Activated CD8-positive, alpha-beta memory T cell treated with anti-CD3 and anti-CD28 coated beads, Interleukin-2, amount 10 ng/mL, durations not matched to agents 7 days and 5 days (primary cell): ENCODE measurements around the gene WWTR1. TPM values are rescaled to one million over a fixed set of nuclear protein-coding genes. Genes with fewer than 3 reads are reported as not detected.

Experiments
- ATAC-seq: fragments of 150-1000 bp; cut with Tn5 transposase; one replicate; pipeline ENCODE4 v1.10.0; 2021; ENCODE audit warnings: moderate library complexity
- CTCF ChIA-PET: fragments of 350-600 bp; sonication (Branson Sonifier 250); formaldehyde crosslinking; loops from one replicate; lab custom pipeline; 2021; ENCODE audit warnings: antibody characterized with exemption; lab: Charles Lee
- DNase-seq: peaks from one replicate; pipeline ENCODE4 v3.0.0-alpha.2; 2020
- H3K27ac Mint-ChIP-seq: one replicate; pipeline ENCODE4 v1.8.0; 2021; ENCODE audit warnings: mild to moderate bottlenecking, mixed read lengths
- H3K27me3 Mint-ChIP-seq: one replicate; pipeline ENCODE4 v1.8.0; 2021; ENCODE audit warnings: mixed read lengths
- H3K36me3 Mint-ChIP-seq: one replicate; pipeline ENCODE4 v1.8.0; 2021; ENCODE audit warnings: mild to moderate bottlenecking, mixed read lengths
- H3K4me1 Mint-ChIP-seq: one replicate; pipeline ENCODE4 v1.8.0; 2021; ENCODE audit warnings: mixed read lengths
- H3K4me3 Mint-ChIP-seq: one replicate; pipeline ENCODE4 v1.8.0; 2021; ENCODE audit warnings: mild to moderate bottlenecking, moderate library complexity, mixed read lengths
- H3K9me3 Mint-ChIP-seq: one replicate; pipeline ENCODE4 v1.8.0; 2022; ENCODE audit warnings: low read depth, mixed read lengths
- total RNA-seq, 2 experiments: library from RNA; stranded (reverse); gene quantifications; one replicate each; pipeline ENCODE4 v1.2.3, GENCODE V29; 2021

WWTR1 gene
- total RNA-seq, 2 experiments from 2014 or later = 1.8 to 3.8 TPM

GRCh38 chr3:149495581-149496125 lies 162.2 kb downstream of the WWTR1 start:
- ATAC-seq = no peak
- H3K4me3 Mint-ChIP-seq = no peak overlapping the region
- CTCF ChIA-PET = interaction anchor here (1.1 to 1.6 kb wide), 3 partner anchors 12 to 312 kb away, joined by 3 to 5 read pairs (median 4); no protein-coding TSS in a partner anchor

DNA sequence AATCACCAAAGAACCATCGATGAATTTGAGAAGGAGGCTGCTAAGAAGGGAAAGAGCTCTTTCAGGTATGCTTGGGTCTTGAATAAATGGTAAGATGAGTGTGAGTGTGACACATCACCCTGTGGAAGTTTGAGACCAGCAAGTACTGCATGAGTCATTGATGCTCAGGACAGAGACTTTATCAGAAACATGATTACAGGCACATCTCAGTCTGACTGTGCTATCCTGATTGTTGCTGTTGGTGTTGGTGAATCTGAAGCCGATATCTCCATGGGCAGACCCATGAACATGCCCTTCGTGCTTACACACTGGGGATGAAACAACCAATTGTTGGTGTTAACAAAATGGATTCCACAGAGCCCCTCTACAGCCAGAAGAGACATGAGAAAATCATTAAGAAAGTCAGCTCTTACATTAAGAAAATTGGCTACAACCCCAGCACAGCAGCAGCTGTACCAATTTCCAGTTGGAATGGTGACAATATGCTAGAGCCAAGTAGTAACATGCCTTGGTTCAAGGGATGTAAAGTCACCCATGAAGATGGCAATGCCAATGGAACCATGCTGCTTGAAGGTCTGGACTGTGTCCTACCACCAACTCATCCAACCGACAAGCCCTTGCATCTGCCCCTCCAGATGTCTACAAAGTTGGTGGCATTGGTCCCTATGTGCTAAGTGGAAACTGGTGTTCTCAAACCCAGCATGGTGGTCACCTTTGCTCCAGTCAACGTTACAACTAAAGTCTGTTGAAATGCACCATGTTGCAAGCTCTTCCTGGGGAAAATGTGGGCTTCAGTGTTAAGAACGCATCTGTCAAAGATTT lies 162.9 kb downstream of the WWTR1 start:
- ATAC-seq = no peak

More at GRCh38 chr3:149495581-149496125, 162.2 kb downstream of the WWTR1 start:
- no peak overlapping the region for H3K27ac Mint-ChIP-seq
- H3K9me3 Mint-ChIP-seq = no peaks in the 10 kb centered on the region
- H3K4me1 Mint-ChIP-seq = no peaks in the 10 kb centered on the region
- peaks cover 20% of the 10 kb centered on the region for H3K27me3 Mint-ChIP-seq
- no peak for DNase-seq
- H3K36me3 Mint-ChIP-seq = peaks cover 1% of the 10 kb centered on the region

DNA sequence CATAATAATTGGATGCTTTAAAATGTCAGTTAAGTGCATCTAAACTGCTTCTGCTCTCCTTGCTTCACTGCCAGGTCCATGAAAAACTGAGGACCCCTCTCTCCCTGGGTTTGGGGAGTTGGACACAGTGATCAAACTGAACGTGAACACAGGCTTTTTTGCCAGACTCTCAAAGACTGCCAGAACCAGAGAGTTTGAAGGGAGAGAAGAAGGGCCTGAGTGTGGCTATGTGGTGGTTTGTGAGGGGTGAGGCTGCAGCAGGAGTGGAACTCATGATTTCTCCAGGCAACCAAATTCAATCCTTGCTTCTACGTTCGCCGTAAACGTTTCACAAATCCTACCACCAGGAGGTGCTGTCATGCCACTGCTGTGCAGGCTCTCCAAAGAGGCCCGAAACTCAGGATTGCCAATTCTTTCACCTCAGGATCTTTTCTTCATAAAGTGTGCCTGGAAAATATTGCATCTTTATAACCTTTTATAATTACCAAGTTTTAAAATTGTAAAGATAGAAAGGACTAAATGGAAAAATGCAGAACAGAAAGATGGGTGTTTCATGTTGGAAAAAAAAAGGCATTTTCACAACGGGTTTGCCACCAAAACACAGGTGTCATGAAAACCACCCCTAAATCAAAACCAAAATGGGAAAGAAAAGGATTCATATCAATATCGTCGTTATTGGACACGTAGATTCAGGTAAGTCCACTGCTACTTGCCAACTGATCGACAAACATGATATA lies 163.6 kb downstream of the WWTR1 start:
- Mint-ChIP-seq H3K4me1 (no peaks in the 10 kb centered on the region), H3K4me3 (no peak overlapping the region), H3K36me3 (peaks cover 1% of the 10 kb centered on the region), H3K27me3 (peaks cover 30% of the 10 kb centered on the region), H3K9me3 (no peaks in the 10 kb centered on the region), H3K27ac (no peak overlapping the region)
- CTCF ChIA-PET = interaction anchor here (1.0 to 1.7 kb wide), 6 partner anchors 15 to 314 kb away, joined by 3 to 7 read pairs (median 4); partner anchors contain the start of gene COMMD2
- ATAC-seq = no peak
- DNase-seq = peak; percentile 59

More for the DNA sequence above, 162.9 kb downstream of the WWTR1 start:
- Mint-ChIP-seq H3K4me1 (no peaks in the 10 kb centered on the region), H3K27me3 (peaks cover 25% of the 10 kb centered on the region), H3K27ac (no peak overlapping the region), H3K36me3 (peaks cover 1% of the 10 kb centered on the region), H3K4me3 (no peak overlapping the region), H3K9me3 (no peaks in the 10 kb centered on the region)
- CTCF ChIA-PET = interaction anchor here (1.0 to 1.6 kb wide), 6 partner anchors 13 to 313 kb away, joined by 3 to 5 read pairs (median 3); partner anchors contain the start of gene COMMD2
- no peak for DNase-seq

DNA sequence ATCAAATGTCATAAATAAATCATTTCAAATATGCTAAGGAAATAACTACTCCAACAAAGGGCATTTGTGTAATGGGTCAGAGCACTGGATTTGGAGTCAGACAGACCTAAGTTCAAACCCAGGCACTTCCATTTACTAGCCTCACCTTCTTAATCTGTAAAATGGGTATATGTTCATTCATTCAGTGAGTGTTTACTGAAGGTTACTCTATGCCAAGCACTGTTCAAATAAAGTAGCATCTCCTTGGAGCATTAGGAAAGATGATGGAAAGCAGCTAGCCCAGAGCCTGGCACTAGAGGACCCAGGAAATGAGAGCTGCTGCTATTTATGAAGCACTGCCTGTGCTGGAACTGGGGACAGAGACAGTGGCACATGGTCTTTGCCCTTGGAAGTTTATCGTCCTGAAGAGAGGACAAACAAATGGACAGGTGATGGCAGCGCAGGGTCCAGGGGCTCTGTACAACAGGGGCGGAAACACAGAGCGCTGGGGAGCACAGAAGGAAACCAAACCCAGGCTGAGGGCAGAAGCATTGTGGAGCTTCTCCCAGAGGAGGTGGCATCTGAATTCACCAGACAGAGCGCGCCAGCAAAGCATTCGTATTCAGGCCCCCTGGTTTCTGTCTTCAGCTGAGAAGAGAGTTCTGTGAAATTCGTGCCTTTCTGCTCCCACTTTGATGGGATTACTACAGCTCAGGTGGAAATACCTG lies 164.4 kb downstream of the WWTR1 start:
- no peaks in the 10 kb centered on the region for H3K9me3 Mint-ChIP-seq
- no peak for DNase-seq
- CTCF ChIA-PET = interaction anchor here (1.0 to 1.7 kb wide), 5 partner anchors 14 to 315 kb away, joined by 3 to 7 read pairs (median 3); no protein-coding TSS in a partner anchor
- no peak overlapping the region for H3K27ac Mint-ChIP-seq
- no peak overlapping the region for H3K4me3 Mint-ChIP-seq
- peaks cover 1% of the 10 kb centered on the region for H3K36me3 Mint-ChIP-seq
- H3K4me1 Mint-ChIP-seq = no peaks in the 10 kb centered on the region
- no peak for ATAC-seq
- H3K27me3 Mint-ChIP-seq = peaks cover 30% of the 10 kb centered on the region

DNA sequence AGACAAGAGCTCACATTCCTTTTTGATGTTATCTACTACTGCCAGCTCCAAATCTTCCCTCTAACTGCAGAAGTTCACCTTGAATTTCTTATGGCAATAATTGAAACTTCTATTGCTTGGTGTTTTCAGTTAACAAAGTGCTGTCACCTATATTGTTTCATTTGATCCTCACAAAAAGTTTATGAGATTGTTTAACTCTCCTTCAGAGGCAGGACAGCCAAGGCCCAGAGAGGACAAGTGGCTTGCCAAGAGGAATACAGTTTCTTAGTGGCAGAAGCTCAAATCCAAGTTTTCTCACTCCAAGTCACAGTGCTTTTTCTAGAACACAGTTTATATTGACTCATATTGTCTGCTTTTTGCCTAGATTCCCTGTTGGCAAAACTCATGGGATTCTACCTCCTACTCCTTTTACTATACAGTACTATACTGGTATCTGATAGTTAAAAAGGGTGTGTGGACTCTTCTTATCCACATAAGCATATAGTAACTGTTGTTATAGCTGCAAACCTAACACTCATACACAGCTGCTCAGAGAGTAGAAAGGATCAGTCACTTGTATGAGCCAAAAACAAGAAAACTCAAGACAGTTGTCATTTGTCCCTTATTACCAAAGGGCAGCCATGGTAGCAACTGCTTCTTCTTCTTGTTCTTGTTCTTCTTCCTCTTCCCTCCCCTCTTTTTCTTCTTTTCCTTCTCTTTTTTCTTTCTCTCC lies 167.4 kb downstream of the WWTR1 start:
- H3K9me3 Mint-ChIP-seq = no peaks in the 10 kb centered on the region
- H3K27me3 Mint-ChIP-seq = peaks cover 25% of the 10 kb centered on the region
- no peak overlapping the region for H3K27ac Mint-ChIP-seq
- DNase-seq (no peak), ATAC-seq (no peak)
- H3K4me3 Mint-ChIP-seq = no peak overlapping the region
- H3K4me1 Mint-ChIP-seq = no peaks in the 10 kb centered on the region
- CTCF ChIA-PET = interaction anchor here (0.9 to 1.5 kb wide), 3 partner anchors 10 to 371 kb away, joined by 3 to 4 read pairs (median 3); no protein-coding TSS in a partner anchor
- H3K36me3 Mint-ChIP-seq = no peaks in the 10 kb centered on the region

DNA sequence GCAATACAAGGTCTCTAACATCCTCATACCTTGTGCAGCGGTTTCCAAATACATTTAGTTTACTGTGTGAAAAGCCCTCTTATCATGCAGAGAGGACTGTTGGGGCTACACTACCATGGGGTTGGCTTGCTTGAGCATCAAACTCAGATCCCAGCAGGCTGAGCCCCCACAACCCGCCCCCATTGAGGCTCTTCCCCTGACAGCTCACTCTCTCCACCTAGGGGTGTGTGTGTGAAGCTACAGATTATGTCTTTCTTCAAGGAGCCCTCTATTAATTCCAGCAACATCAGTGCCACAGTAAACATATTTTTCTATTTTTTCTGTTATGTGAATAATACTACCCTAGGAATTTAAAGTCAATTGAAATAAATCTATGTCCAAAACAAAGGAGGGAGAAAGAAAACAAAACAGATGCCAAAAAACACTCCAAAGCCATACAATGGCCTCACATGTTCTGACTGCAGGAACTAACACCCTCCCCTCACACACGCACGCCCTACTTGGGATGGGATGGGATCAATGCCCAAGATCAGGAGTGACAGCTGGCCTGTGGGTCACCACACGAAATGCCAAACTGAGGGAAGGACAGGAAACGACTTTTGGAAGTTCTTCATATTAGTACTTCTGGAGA lies 168.7 kb downstream of the WWTR1 start:
- no peaks in the 10 kb centered on the region for H3K4me1 Mint-ChIP-seq
- ATAC-seq = no peak
- no peak for DNase-seq
- no peak overlapping the region for H3K4me3 Mint-ChIP-seq
- CTCF ChIA-PET = interaction anchor here (1.1 to 1.7 kb wide), 3 partner anchors 9 to 281 kb away, joined by 3 to 4 read pairs (median 3); no protein-coding TSS in a partner anchor
- H3K9me3 Mint-ChIP-seq = no peaks in the 10 kb centered on the region
- no peak overlapping the region for H3K27ac Mint-ChIP-seq
- H3K27me3 Mint-ChIP-seq = peaks cover 25% of the 10 kb centered on the region
- H3K36me3 Mint-ChIP-seq = no peaks in the 10 kb centered on the region

GRCh38 chr3:149487598-149488197 lies 170.1 kb downstream of the WWTR1 start:
- CTCF ChIA-PET = interaction anchor here (1.1 to 1.7 kb wide), 2 partner anchors 8 to 15 kb away, joined by 3 to 4 read pairs; no protein-coding TSS in a partner anchor
- Mint-ChIP-seq H3K27me3 (peaks cover 20% of the 10 kb centered on the region), H3K9me3 (no peaks in the 10 kb centered on the region), H3K4me3 (no peak overlapping the region), H3K4me1 (no peaks in the 10 kb centered on the region), H3K36me3 (no peaks in the 10 kb centered on the region), H3K27ac (no peak overlapping the region)
- DNase-seq (peak; percentile 55), ATAC-seq (peak; percentile 51)

- ATAC-seq = no peak
- H3K9me3 Mint-ChIP-seq = no peaks in the 10 kb centered on the region
- H3K27ac Mint-ChIP-seq = no peak overlapping the region
- no peaks in the 10 kb centered on the region for H3K36me3 Mint-ChIP-seq
- peaks cover 16% of the 10 kb centered on the region for H3K27me3 Mint-ChIP-seq
- H3K4me1 Mint-ChIP-seq = no peaks in the 10 kb centered on the region
- CTCF ChIA-PET = no interaction called here
- DNase-seq = no peak
- no peak overlapping the region for H3K4me3 Mint-ChIP-seq
Measured at GRCh38 chr3:149486726-149487125, 171.1 kb downstream of the WWTR1 start.

DNA sequence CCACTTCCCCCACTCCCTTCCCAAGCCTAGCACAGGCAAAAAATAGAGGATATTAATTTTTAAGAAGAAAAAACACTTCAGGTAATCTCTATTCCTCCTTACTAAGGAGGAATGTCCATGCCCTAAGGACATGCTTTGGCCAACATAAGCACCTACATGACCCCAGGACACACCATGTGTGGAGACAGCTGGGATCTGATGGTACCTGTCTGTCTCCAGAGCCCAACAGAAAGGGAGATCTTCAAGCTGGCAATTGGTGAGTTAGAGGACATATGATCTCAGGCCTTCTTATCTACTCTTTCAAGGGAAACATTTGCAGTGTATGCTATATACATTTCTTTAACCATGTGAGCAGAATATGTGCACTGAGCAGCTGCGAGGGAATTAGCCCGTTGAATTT lies 176.3 kb downstream of the WWTR1 start:
- H3K9me3 Mint-ChIP-seq = no peaks in the 10 kb centered on the region
- no peaks in the 10 kb centered on the region for H3K36me3 Mint-ChIP-seq
- CTCF ChIA-PET = interaction anchor here (0.9 kb wide), 1 partner anchor 83 kb away, joined by 3 read pairs; no protein-coding TSS in a partner anchor
- H3K27ac Mint-ChIP-seq = no peak overlapping the region
- DNase-seq = no peak
- no peak overlapping the region for H3K4me3 Mint-ChIP-seq
- ATAC-seq = no peak
- peaks cover 2% of the 10 kb centered on the region for H3K4me1 Mint-ChIP-seq
- peaks cover 7% of the 10 kb centered on the region for H3K27me3 Mint-ChIP-seq

DNA sequence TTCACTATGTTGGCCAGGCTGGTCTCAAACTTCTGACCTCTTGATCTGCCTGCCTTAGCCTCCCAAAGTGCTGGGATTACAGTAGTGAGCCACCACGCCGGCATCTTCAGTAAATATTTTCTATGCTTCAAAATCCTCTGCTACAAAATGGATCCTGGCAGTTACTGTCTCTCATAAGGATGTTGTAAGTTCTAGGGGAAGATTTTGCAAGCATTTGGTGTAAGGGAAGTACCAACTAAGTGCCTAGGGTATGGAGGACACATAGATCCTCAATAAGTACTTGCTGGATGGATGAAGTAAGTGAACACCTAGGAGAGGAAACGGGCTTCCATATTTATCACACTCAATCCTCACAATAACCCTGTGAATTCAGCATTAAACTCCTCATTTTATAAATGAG lies 176.8 kb downstream of the WWTR1 start:
- Mint-ChIP-seq H3K27me3 (peaks cover 7% of the 10 kb centered on the region), H3K27ac (no peak overlapping the region), H3K9me3 (no peaks in the 10 kb centered on the region), H3K4me1 (peaks cover 2% of the 10 kb centered on the region), H3K4me3 (no peak overlapping the region), H3K36me3 (no peaks in the 10 kb centered on the region)
- CTCF ChIA-PET = interaction anchor here (0.7 to 0.9 kb wide), 2 partner anchors 10 to 82 kb away, joined by 3 read pairs; no protein-coding TSS in a partner anchor
- ATAC-seq = no peak
- no peak for DNase-seq

- H3K9me3 Mint-ChIP-seq = no peaks in the 10 kb centered on the region
- no peak overlapping the region for H3K4me3 Mint-ChIP-seq
- ATAC-seq (peak; percentile 33), DNase-seq (peak; percentile 72)
- no peak overlapping the region for H3K27ac Mint-ChIP-seq
- CTCF ChIA-PET = interaction anchor here (0.7 to 1.4 kb wide), 4 partner anchors 8 to 82 kb away, joined by 3 to 5 read pairs (median 4); no protein-coding TSS in a partner anchor
- H3K4me1 Mint-ChIP-seq = peaks cover 2% of the 10 kb centered on the region
- H3K36me3 Mint-ChIP-seq = no peaks in the 10 kb centered on the region
- H3K27me3 Mint-ChIP-seq = peaks cover 10% of the 10 kb centered on the region
Measured at GRCh38 chr3:149480326-149481017, 177.4 kb downstream of the WWTR1 start.
